ENCODE results near the gene PTPN7. TPM values are rescaled to one million over a fixed set of nuclear protein-coding genes. Genes with fewer than 3 reads are reported as not detected.

The PTPN7 gene
- polyA plus RNA-seq, 1 of the 3 experiments (the other 2 are of a cell fraction), result not detected

DNA sequence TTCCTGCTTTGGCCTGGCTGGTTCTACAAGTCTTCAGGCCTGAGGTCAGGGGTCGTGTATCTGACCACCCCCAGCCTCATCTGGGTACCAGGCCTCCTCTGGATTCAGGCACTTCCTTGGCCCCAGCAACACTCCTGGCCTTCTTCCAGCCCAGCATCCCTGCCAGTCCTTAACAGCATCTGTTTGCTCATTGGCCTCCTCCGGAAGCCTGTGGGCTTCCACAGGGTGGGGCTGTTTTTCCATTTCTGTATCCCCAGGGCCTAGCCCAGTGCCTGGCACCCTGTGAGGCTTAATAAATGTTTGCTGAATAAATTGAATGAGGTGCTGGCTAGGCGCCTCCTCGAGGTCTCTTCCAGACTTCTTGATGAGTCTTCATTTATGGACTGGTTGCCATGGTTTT lies 59.2 kb downstream of the PTPN7 start:
- Histone ChIP-seq H4K20me1 (ENCODE audit: insufficient read depth) (no peaks in the 10 kb centered on the region), H3K36me3 (replicated peaks in 1 of 2; ENCODE audit: control insufficient read depth in 1 of 2, insufficient read depth in 2 of 2, low read length in 1 of 2) (no peaks in the 10 kb centered on the region), H3K4me1 (ENCODE audit: control insufficient read depth in 1 of 2, insufficient read depth in 2 of 2, low read depth in 1 of 2, low read length in 1 of 2) (peaks cover 0 to 5% of the 10 kb centered on the region in 2 experiments; a peak in 1 of 4 replicates), H3F3A (replicated peaks; ENCODE audit: insufficient read depth) (no peaks in the 10 kb centered on the region), H3K9me3 (no peaks in the 10 kb centered on the region), H3K27ac (ENCODE audit: low read depth in 2 of 2, low read length in 1 of 2) (no peak overlapping the region), H3K4me2 (no peak overlapping the region), H3K4me3 (ENCODE audit: low read depth in 2 of 2, low read length in 1 of 2) (no peak overlapping the region), H2AFZ (ENCODE audit: low read depth) (no peak overlapping the region; the same call in 1 of the 2 replicates), H3K9me2 (no peaks in the 10 kb centered on the region), H3K27me3 (ENCODE audit: insufficient read depth) (no peaks in the 10 kb centered on the region), H3K79me2 (ENCODE audit: insufficient read depth) (no peaks in the 10 kb centered on the region), H3K9ac (no peak overlapping the region)
- 47% methylated on average over 4 of the region's 4 CpGs for WGBS (ENCODE audit: low lambda C conversion rate)
- peak; percentile 55 for DNase-seq
- TF ChIP-seq, protein P1, sequence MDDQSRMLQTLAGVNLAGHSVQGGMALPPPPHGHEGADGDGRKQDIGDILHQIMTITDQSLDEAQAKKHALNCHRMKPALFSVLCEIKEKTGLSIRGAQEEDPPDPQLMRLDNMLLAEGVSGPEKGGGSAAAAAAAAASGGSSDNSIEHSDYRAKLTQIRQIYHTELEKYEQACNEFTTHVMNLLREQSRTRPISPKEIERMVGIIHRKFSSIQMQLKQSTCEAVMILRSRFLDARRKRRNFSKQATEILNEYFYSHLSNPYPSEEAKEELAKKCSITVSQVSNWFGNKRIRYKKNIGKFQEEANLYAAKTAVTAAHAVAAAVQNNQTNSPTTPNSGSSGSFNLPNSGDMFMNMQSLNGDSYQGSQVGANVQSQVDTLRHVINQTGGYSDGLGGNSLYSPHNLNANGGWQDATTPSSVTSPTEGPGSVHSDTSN (IDR thresholded peaks at IDR 0.05), result no peak
- TF ChIP-seq IRF3 (IDR thresholded peaks at IDR 0.05; ENCODE audit: low read depth, low read length) (no peak), USF1 (IDR thresholded peaks at IDR 0.05; ENCODE audit: borderline replicate concordance, low read depth) (no peak), FOSL2 (IDR thresholded peaks at IDR 0.05; ENCODE audit: borderline replicate concordance, low read depth) (no peak), TAF1 (IDR thresholded peaks at IDR 0.05; ENCODE audit: borderline replicate concordance, low read depth, low read length) (no peak), SMC3 (IDR thresholded peaks at IDR 0.05; ENCODE audit: low read depth, low read length) (no peak), RFX5 (IDR thresholded peaks at IDR 0.05; ENCODE audit: low read length) (no peak), MEF2A (IDR thresholded peaks at IDR 0.05; ENCODE audit: borderline replicate concordance, low read depth) (no peak), CTCF (IDR thresholded peaks at IDR 0.05) (no peak), NRF1 (IDR thresholded peaks at IDR 0.05; ENCODE audit: low read depth, low read length) (no peak), CHD2 (IDR thresholded peaks at IDR 0.05; ENCODE audit: low read length, partially characterized antibody) (no peak), FOXM1 (IDR thresholded peaks at IDR 0.05; ENCODE audit: low read depth) (no peak), FOXJ3 (CRISPR knock-in tag; IDR thresholded peaks at IDR 0.05) (no peak), YY1 (IDR thresholded peaks at IDR 0.05; ENCODE audit: low read depth) (no peak)
- TF ChIP-seq, protein P2, sequence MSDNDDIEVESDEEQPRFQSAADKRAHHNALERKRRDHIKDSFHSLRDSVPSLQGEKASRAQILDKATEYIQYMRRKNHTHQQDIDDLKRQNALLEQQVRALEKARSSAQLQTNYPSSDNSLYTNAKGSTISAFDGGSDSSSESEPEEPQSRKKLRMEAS (IDR thresholded peaks at IDR 0.05; ENCODE audit: low read depth), result no peak
- TF ChIP-seq, protein P3, sequence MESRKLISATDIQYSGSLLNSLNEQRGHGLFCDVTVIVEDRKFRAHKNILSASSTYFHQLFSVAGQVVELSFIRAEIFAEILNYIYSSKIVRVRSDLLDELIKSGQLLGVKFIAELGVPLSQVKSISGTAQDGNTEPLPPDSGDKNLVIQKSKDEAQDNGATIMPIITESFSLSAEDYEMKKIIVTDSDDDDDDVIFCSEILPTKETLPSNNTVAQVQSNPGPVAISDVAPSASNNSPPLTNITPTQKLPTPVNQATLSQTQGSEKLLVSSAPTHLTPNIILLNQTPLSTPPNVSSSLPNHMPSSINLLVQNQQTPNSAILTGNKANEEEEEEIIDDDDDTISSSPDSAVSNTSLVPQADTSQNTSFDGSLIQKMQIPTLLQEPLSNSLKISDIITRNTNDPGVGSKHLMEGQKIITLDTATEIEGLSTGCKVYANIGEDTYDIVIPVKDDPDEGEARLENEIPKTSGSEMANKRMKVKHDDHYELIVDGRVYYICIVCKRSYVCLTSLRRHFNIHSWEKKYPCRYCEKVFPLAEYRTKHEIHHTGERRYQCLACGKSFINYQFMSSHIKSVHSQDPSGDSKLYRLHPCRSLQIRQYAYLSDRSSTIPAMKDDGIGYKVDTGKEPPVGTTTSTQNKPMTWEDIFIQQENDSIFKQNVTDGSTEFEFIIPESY (IDR thresholded peaks at IDR 0.05; ENCODE audit: borderline replicate concordance, low read depth), result no peak
- CTCF ChIA-PET, result interaction anchor here (1.1 to 5.2 kb wide), 7 partner anchors 11 to 101 kb away, joined by 3 to 26 read pairs (median 6); no protein-coding TSS in a partner anchor
- POLR2A ChIA-PET, result no interaction called here

Other genes with a start within 250 kb of the PTPN7 start
- 2.7 and 4.9 TPM in 2 replicates for gene LMOD1, start 214.1 kb downstream of the PTPN7 start, polyA plus RNA-seq (2012; rRNA removed)
- 33.6 and 51.6 TPM in 2 replicates for gene TIMM17A, start 205.1 kb downstream of the PTPN7 start, polyA plus RNA-seq (2012; rRNA removed)
- gene RNPEP, start 178.0 kb downstream of the PTPN7 start, polyA plus RNA-seq (2012; rRNA removed), result 36.7 and 46.7 TPM in 2 replicates
- 0.10 and 0.11 TPM in 2 replicates for gene ELF3, start 150.0 kb downstream of the PTPN7 start, polyA plus RNA-seq (2012; rRNA removed)
- gene GPR37L1, start 37.7 kb downstream of the PTPN7 start, polyA plus RNA-seq (2012; rRNA removed), result not detected in 2 replicates
- gene ARL8A, start 15.9 kb downstream of the PTPN7 start, polyA plus RNA-seq (2012; rRNA removed), result 62.0 and 66.9 TPM in 2 replicates
- 0.03 TPM in 1 of 2 replicates, not detected in the other for gene LGR6, start 33.2 kb upstream of the PTPN7 start, polyA plus RNA-seq (2012; rRNA removed)
- 72.2 and 88.7 TPM in 2 replicates for gene UBE2T, start 181.3 kb upstream of the PTPN7 start, polyA plus RNA-seq (2012; rRNA removed)
- 2.8 and 5.3 TPM in 2 replicates for gene PPP1R12B, start 188.1 kb upstream of the PTPN7 start, polyA plus RNA-seq (2012; rRNA removed)